T-helper 17 cell (primary cell): ENCODE measurements around the gene MLEC. TPM values are rescaled to one million over a fixed set of nuclear protein-coding genes. Genes with fewer than 3 reads are reported as not detected.

Experiments used
- ATAC-seq: fragments of 150-1000 bp; cut with Tn5 transposase; 2 replicates; pipeline ENCODE4 v1.10.0; 2021; ENCODE audit warnings: mild to moderate bottlenecking, moderate library complexity
- DNase-seq, 3 donors: peaks; one replicate each; pipeline versions ENCODE4 v3.0.0 to v3.0.0-alpha.2; 2020 to 2021
- H3K9me3 ChIP-seq: one replicate; pipeline ENCODE4 v1.7.0; 2013; ENCODE audit warnings: low read length, mild to moderate bottlenecking; ENCODE audit not compliant: control insufficient read depth, poor library complexity, severe bottlenecking
- H3K27ac Mint-ChIP-seq: one replicate; pipeline ENCODE4 v1.8.0; 2022; ENCODE audit warnings: mild to moderate bottlenecking, moderate library complexity, mixed read lengths
- H3K27me3 Mint-ChIP-seq: one replicate; pipeline ENCODE4 v1.8.0; 2022; ENCODE audit warnings: mixed read lengths
- H3K36me3 Mint-ChIP-seq: one replicate; pipeline ENCODE4 v1.8.0; 2022; ENCODE audit warnings: low read depth, mixed read lengths
- H3K4me1 Mint-ChIP-seq: one replicate; pipeline ENCODE4 v1.8.0; 2022; ENCODE audit warnings: mild to moderate bottlenecking, mixed read lengths
- H3K4me3 Mint-ChIP-seq: one replicate; pipeline ENCODE4 v1.8.0; 2022; ENCODE audit warnings: mild to moderate bottlenecking, moderate library complexity, mixed read lengths
- total RNA-seq, 4 donors: library from RNA in 2 of 4; stranded (reverse) in 2 of 4; gene quantifications; one replicate each; pipeline ENCODE4 v1.2.3 and lab custom pipeline; 2022 to 2026

The MLEC gene
- total RNA-seq, 2 donors from 2014 or later, result 21.8 to 31.0 TPM

DNA sequence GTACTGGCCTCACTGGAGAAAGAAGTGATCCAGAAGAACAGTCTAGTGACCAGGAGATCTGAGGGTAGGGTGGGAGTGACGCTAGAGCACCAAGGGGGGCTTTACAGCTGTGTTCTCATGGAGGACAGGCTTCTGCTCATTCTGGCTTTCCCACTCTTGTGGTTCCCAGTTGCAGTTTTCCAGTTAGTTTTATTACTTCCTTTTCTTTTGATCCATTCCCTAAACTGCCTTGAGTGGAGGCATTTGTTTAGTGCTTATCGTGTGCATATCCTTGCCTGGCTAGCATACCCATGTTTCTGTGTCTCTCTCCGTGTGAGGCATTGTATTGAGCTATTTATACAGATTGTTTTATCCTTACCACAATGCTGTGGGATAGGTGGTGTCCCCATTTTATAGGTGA, 4.0 kb downstream of the MLEC start:
- ATAC-seq (no peak), DNase-seq (no peak)
- Mint-ChIP-seq H3K27ac (no peak overlapping the region), H3K36me3 (peaks cover 11% of the 10 kb centered on the region), H3K27me3 (no peaks in the 10 kb centered on the region), H3K4me1 (peaks cover 33% of the 10 kb centered on the region), H3K4me3 (no peak overlapping the region)
- H3K9me3 ChIP-seq, result no peaks in the 10 kb centered on the region

DNA sequence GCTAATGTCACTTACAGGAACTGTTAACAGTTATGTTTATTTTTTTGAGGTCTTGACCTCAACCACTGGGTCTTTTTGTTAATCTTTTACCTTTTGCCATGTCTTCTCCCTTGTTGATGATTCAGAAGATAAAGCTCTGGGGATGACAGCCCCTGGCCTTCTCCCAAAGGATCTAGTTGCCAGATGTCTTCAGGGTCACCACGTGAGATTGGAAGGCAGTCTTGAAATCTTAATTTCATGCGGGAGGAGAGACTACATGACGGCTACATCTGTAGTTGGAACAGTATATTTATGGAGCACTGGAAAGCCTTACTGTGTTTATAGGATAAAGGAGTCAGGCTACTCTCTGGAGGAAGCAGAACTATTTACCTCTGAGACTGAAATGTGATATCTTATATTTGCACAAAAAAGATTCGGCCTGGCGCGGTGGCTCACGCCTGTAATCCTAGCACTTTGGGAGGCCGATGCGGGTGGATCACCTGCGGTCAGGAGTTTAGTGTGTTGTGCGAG, 5.6 kb downstream of the MLEC start:
- Mint-ChIP-seq H3K27me3 (no peaks in the 10 kb centered on the region), H3K4me3 (no peak overlapping the region), H3K36me3 (peaks cover 15% of the 10 kb centered on the region), H3K4me1 (peaks cover 33% of the 10 kb centered on the region), H3K27ac (no peak overlapping the region)
- no peak for ATAC-seq
- DNase-seq, result no peak
- H3K9me3 ChIP-seq, result no peaks in the 10 kb centered on the region

DNA sequence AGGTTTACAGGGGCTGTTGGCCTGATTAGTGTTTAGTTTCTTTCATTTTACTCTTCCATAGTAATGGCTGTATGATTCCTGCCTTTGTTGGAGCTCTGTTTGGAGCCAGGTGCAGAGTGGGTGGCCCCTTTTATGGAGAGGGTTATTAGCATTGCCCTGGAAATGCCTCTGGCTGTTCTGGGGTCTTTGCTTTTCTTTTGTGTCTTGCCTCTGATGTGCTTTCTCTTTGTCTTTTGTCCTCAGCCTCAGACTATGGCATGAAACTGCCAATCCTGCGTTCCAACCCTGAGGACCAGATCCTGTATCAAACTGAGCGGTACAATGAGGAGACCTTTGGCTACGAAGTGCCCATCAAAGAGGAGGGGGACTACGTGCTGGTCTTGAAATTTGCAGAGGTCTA, 6.9 kb downstream of the MLEC start:
- DNase-seq (no peak), ATAC-seq (no peak)
- Mint-ChIP-seq H3K36me3 (peaks cover 15% of the 10 kb centered on the region), H3K4me1 (peaks cover 23% of the 10 kb centered on the region), H3K27ac (no peak overlapping the region), H3K4me3 (no peak overlapping the region), H3K27me3 (no peaks in the 10 kb centered on the region)
- H3K9me3 ChIP-seq, result no peaks in the 10 kb centered on the region

DNA sequence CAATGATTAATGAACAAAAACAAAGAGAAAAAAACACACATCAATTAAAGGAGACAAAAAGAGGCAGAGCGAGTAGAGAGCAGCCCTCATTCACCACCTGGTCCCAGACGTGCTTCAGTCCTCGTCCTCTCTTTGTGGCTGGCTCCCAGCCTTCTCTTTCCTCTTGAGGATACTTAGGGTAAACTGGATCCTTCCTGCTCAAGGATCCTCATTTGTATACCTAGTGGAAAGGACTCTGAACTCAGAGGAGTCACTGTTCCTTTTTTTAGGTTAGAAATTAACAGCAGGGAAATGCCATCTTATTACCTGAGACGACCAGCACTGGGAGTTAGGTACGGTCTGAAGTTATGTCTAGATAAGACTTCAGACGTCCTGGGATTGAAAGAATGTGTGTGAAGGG, 9.7 kb downstream of the MLEC start:
- H3K36me3 Mint-ChIP-seq, result peaks cover 18% of the 10 kb centered on the region
- ATAC-seq, result no peak

DNA sequence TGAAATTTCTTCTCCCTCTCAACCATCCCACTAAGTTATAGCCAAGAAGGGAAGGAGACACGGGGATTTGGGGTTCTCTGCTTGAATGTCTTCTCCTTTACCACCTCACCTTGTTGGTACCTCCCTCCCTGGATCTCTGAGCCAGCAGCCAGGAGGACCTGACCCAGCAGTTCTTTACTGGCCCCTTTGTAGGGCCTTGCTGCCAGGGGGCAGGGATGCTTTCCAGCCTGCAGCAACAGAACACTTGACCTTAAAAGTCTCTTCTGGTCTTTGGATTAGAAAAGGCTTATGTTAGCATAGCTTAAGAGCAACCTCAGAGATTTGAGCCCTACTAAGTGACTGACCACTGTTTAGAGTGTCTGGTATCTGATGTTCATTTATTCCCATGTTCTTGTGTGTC, 10.4 kb downstream of the MLEC start:
- Mint-ChIP-seq H3K27ac (peak overlapping the region; percentile 57), H3K36me3 (peaks cover 18% of the 10 kb centered on the region)
- no peak for ATAC-seq

More for the DNA sequence above, 9.7 kb downstream of the MLEC start:
- H3K9me3 ChIP-seq, result no peaks in the 10 kb centered on the region
- H3K4me1 Mint-ChIP-seq, result peaks cover 15% of the 10 kb centered on the region
- no peak overlapping the region for H3K27ac Mint-ChIP-seq
- H3K4me3 Mint-ChIP-seq, result no peak overlapping the region
- H3K27me3 Mint-ChIP-seq, result no peaks in the 10 kb centered on the region
- DNase-seq, result no peak

DNA sequence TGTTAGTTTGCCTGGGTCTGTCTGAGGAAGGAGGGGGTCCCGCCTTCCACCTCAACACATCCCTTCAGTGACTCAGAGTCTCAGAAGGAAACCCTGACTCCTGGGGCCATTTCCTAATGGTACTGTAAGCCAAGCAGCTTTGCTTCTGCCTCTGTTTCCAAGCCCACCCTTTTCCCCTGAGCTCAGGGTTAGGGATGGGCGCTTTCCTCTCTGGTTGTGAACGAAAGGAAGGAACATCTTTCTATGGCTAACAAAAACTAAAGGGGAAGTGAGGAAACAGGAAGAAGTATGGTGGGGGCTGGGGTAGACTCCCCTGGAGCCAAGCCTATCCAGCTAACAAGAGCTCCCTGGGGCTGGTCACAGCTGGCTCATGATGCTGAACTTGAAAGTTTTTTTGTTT, 11.7 kb downstream of the MLEC start:
- no peak overlapping the region for H3K27ac Mint-ChIP-seq
- no peak for DNase-seq
- no peaks in the 10 kb centered on the region for H3K9me3 ChIP-seq
- peaks cover 7% of the 10 kb centered on the region for H3K4me1 Mint-ChIP-seq
- no peak for ATAC-seq
- H3K36me3 Mint-ChIP-seq, result peaks cover 15% of the 10 kb centered on the region
- no peaks in the 10 kb centered on the region for H3K27me3 Mint-ChIP-seq
- H3K4me3 Mint-ChIP-seq, result no peak overlapping the region

More for the DNA sequence above, 10.4 kb downstream of the MLEC start:
- H3K9me3 ChIP-seq, result no peaks in the 10 kb centered on the region
- DNase-seq, result no peak
- peaks cover 12% of the 10 kb centered on the region for H3K4me1 Mint-ChIP-seq
- no peak overlapping the region for H3K4me3 Mint-ChIP-seq
- H3K27me3 Mint-ChIP-seq, result no peaks in the 10 kb centered on the region

DNA sequence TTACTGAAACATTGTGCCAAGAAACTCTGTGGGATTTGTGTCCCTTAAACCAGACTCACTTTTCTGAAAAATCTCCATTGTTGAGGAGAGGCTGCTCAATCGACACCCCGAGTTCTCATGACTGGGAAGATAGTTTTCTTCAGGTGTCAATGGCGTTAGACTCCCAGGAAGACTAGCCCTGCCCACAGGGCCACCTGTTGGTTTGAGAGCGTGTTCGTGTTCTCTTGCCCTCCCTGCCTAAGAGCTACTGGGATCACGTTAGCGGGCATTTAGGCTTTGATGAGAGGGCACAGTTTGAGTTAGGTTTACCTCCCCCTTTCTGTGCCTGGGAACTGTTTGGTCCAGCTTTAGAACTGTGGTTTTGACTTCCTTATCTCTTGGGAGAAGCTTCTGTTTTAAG, 12.6 kb downstream of the MLEC start:
- ATAC-seq (no peak), DNase-seq (no peak)
- Mint-ChIP-seq H3K4me3 (no peak overlapping the region), H3K27me3 (no peaks in the 10 kb centered on the region), H3K36me3 (peaks cover 12% of the 10 kb centered on the region), H3K27ac (no peak overlapping the region), H3K4me1 (peaks cover 5% of the 10 kb centered on the region)
- H3K9me3 ChIP-seq, result no peaks in the 10 kb centered on the region

DNA sequence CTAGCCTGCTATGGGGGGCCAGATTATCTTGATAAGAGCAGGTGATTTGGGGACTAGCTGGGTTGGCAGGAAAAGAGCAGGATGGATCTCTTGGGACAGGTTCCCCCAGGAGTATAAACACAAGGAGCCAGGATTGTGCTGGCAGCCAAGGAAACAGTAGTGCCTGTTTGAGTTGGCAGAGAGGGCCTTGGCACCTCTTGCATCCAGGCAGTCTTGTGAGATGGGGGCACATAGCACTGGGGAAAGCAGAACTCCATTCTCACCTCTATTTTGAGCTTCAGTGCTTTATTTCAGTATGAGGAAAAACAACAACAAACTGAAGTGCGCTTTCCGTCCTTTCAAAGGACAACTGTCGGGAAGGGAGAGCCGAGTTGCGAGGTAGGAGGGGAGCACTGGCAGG, 13.9 kb downstream of the MLEC start:
- ATAC-seq, result no peak
- H3K9me3 ChIP-seq, result no peaks in the 10 kb centered on the region
- Mint-ChIP-seq H3K4me3 (no peak overlapping the region), H3K36me3 (peaks cover 7% of the 10 kb centered on the region), H3K4me1 (peaks cover 5% of the 10 kb centered on the region), H3K27ac (no peak overlapping the region), H3K27me3 (no peaks in the 10 kb centered on the region)
- DNase-seq, result no peak

DNA sequence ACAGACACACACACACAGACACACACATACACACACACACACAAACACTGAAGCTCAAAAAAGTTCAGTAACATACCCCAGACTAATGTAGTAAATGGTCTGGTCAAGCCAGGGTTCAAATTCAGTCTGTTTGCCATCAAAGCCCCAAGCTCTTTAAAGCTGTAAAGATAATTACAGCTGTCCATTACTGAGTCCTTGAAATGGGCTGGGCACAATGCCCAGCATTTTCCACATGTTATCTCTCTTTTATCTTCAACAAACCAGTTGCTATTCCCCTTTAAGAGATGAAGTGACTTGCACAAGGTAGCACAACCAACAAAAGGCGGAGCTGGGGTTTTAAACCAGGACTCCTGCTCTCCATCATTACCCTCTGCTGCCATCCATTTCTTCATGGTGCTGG, 15.7 kb downstream of the MLEC start:
- H3K27ac Mint-ChIP-seq, result no peak overlapping the region
- peaks cover 5% of the 10 kb centered on the region for H3K4me1 Mint-ChIP-seq
- ATAC-seq, result no peak
- H3K9me3 ChIP-seq, result no peaks in the 10 kb centered on the region
- no peak for DNase-seq
- H3K36me3 Mint-ChIP-seq, result peaks cover 2% of the 10 kb centered on the region
- H3K4me3 Mint-ChIP-seq, result no peak overlapping the region
- H3K27me3 Mint-ChIP-seq, result no peaks in the 10 kb centered on the region

DNA sequence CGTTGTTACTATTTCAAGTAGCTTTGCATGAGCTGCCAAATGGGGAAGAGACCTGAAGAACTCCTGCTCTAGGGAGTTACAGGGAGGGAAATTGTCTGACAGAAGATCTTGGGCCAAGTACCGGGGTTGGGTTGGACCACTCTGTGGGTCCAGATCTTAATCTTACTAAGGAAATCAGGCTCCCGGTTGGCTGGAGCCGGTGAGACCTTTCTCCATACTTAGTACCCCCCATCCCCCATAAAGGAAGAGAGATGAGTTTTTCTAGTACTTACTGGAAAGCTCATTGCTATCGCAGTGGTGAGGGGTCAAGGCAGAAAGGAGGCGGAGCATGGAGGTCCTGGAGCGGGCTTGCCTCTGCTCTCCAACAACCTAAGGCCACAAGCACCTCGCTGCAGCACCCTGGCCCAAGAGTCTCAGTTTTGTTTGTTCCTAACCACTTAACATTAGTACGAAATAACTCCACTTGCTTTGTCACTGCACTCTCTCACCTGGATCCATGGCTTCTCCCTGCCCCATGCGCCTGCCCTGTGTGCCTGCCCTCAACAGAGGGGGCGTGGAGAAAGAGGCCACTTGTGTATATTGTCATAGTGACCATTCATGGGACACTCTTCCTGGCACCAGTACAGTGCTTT, 16.5 kb downstream of the MLEC start:
- Mint-ChIP-seq H3K4me1 (peaks cover 5% of the 10 kb centered on the region), H3K27ac (no peak overlapping the region), H3K27me3 (no peaks in the 10 kb centered on the region)

DNA sequence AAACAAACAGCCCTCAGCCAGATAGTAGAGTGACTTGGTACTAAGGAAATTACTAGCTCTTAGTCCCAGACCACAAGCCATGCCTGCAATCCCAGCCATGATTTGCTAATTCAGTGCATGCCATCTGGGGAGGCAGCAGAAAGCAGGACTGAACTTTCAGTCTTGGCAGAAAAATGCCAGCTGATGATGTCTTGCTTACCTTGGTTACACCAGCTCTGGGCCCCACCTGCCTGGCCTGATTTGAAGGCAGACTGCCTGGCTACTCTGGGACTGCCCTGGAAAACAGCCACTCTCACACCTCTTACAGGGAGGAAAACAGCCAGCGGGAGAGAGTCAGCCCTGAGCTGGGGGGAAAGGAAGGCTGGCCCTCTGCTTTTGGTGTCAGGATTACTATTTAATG, 18.7 kb downstream of the MLEC start:
- ATAC-seq (no peak), DNase-seq (no peak)
- Mint-ChIP-seq H3K4me1 (peaks cover 6% of the 10 kb centered on the region), H3K4me3 (no peak overlapping the region), H3K36me3 (peaks cover 2% of the 10 kb centered on the region), H3K27me3 (no peaks in the 10 kb centered on the region), H3K27ac (no peak overlapping the region)
- H3K9me3 ChIP-seq, result no peaks in the 10 kb centered on the region

More for the DNA sequence above, 16.5 kb downstream of the MLEC start:
- peaks cover 2% of the 10 kb centered on the region for H3K36me3 Mint-ChIP-seq
- H3K4me3 Mint-ChIP-seq, result no peak overlapping the region
- DNase-seq, result no peak
- ATAC-seq, result no peak
- no peaks in the 10 kb centered on the region for H3K9me3 ChIP-seq

DNA sequence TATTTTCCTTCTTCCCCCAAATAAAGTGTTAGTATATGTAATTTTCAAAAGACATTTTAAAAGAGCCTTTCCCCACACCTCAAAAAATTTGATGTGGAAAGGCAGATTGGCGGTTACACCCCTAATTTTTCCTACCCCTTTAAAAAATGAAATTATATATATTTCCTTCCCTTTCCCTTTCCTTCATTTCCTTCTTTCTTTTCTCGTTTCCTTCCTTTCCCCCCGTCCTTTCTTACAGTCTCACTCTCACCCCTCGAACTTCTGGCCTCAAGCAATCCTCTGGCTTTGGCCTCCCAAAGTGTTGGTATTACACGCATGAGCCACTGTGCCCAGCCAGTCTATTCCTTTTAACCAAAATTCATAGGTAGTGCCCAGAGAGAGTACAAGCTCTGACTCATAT, 19.1 kb downstream of the MLEC start:
- Mint-ChIP-seq H3K27ac (no peak overlapping the region), H3K4me3 (no peak overlapping the region)
- no peak for ATAC-seq

DNA sequence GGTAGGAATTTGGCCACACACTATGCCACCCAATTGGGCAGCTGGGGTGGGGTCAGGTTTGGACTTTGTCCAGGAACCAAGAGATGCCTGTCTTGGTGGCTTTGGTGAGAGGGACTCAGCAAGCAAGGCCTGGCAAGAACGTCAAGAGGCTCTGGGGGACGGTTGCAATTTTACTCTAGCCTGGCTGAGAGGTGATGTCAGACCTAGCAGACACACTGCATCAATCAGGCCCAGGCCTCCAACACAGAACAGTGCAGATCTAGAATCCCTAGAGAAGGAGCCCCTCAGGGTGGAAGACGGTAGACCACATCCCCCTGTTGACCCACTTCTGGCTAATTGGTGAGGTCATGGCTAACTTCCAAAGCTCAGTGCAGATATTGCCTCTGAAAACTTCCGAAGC, 21.7 kb downstream of the MLEC start:
- peak overlapping the region; percentile 85 for H3K27ac Mint-ChIP-seq
- DNase-seq, result no peak
- no peaks in the 10 kb centered on the region for H3K36me3 Mint-ChIP-seq
- H3K9me3 ChIP-seq, result no peaks in the 10 kb centered on the region
- peaks cover 17% of the 10 kb centered on the region for H3K4me1 Mint-ChIP-seq
- no peak for ATAC-seq
- H3K4me3 Mint-ChIP-seq, result no peak overlapping the region
- H3K27me3 Mint-ChIP-seq, result no peaks in the 10 kb centered on the region

More for the DNA sequence above, 19.1 kb downstream of the MLEC start:
- Mint-ChIP-seq H3K4me1 (peaks cover 7% of the 10 kb centered on the region), H3K27me3 (no peaks in the 10 kb centered on the region), H3K36me3 (peaks cover 1% of the 10 kb centered on the region)
- no peaks in the 10 kb centered on the region for H3K9me3 ChIP-seq
- DNase-seq, result no peak
